ENCODE results near the gene C15orf39.

Gene C15orf39

DNA sequence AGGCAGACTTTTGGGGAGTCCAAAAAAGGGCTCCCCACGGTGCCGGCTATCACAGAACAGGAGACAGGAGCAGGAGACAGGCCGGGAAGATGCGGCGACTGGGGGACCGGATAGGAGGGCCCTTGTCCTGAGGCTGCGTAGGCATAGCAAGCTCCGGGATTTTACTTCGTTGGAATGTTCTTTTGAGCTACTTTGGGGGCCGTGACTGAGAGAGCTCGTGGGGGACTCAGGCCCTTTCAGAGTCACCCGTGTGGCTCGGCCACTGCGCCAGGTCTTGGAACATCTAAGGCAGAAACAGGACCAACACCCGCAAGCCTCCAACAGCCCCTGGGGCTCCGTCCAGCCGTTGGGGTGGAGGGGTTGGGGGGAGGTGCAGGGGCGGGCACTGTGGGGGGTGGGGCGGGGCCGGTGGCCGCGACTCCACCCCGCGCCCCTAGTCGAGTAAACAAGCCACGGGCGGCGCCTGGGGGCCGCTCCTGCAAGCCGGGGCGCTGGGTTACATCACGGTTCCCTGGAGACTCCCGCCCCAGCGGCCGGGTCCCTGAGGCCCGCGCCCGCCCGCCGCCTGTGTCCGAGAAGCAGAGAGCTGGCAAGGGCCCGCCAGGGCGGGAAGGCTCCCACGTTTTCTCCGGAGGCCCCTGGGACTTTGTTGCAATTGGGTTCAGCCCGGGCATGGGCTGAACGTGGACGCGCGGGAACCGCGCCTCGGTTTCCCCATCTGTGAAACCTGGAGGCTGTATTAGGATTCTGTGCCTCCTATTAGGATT is 23.3 kb upstream of the C15orf39 start:
- POLR2A ChIA-PET, result no interaction called here
- DNase-seq (ENCODE audit: extremely low spot score), result peak; percentile 68
- TF ChIP-seq, protein P1, sequence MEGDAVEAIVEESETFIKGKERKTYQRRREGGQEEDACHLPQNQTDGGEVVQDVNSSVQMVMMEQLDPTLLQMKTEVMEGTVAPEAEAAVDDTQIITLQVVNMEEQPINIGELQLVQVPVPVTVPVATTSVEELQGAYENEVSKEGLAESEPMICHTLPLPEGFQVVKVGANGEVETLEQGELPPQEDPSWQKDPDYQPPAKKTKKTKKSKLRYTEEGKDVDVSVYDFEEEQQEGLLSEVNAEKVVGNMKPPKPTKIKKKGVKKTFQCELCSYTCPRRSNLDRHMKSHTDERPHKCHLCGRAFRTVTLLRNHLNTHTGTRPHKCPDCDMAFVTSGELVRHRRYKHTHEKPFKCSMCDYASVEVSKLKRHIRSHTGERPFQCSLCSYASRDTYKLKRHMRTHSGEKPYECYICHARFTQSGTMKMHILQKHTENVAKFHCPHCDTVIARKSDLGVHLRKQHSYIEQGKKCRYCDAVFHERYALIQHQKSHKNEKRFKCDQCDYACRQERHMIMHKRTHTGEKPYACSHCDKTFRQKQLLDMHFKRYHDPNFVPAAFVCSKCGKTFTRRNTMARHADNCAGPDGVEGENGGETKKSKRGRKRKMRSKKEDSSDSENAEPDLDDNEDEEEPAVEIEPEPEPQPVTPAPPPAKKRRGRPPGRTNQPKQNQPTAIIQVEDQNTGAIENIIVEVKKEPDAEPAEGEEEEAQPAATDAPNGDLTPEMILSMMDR (IDR thresholded peaks at IDR 0.05; ENCODE audit: control extremely low read depth, extremely low read depth, low read depth, missing control alignments), result no peak
- CTCF ChIA-PET, result interaction anchor here (1.2 to 1.6 kb wide), 4 partner anchors 18 to 135 kb away, joined by 3 to 5 read pairs (median 4); no protein-coding TSS in a partner anchor

DNA sequence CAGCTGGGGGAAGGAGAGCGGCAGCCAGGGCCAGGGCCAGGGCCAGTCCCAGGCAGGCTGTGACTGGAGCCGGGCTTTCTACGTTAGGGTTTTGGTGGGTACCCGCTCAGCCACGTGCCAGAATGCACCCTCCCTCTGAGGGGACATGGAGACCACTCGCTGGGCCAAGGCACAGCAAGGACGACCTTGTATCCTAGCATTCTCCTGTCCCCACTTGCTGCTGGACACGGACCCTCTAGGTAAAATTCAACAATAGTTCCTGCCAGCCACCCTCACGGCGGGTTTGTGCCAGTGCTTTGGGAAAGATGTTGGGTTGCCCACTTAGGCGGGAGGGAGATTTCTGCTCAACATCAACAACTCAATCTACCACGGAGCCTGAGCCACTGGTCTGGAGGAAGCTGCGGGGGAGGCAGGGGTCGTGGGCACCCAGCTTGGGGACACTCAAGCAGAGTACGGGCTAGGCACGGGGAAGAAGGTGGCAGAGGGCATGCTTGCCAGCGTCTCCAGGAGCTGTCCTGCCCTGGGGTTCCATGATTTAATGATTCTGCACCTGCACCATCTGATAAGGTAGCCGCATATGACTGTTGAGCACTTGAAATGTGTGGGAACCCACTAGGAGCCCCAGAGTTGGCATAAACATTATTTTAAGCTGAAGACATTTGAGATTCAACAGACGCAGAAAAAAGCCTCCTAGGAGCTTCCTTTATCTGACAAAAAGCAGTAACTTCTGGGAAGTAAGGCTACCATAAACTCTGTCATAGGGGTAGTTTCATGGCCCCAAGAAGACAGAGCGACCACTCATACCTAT is 22.5 kb upstream of the C15orf39 start:
- POLR2A ChIA-PET, result no interaction called here
- TF ChIP-seq, protein P1 (IDR thresholded peaks at IDR 0.05; ENCODE audit: control extremely low read depth, extremely low read depth, low read depth, missing control alignments), result no peak
- DNase-seq (ENCODE audit: extremely low spot score), result no peak
- CTCF ChIA-PET, result interaction anchor here (1.2 to 1.6 kb wide), 4 partner anchors 15 to 136 kb away, joined by 3 to 5 read pairs (median 4); no protein-coding TSS in a partner anchor

DNA sequence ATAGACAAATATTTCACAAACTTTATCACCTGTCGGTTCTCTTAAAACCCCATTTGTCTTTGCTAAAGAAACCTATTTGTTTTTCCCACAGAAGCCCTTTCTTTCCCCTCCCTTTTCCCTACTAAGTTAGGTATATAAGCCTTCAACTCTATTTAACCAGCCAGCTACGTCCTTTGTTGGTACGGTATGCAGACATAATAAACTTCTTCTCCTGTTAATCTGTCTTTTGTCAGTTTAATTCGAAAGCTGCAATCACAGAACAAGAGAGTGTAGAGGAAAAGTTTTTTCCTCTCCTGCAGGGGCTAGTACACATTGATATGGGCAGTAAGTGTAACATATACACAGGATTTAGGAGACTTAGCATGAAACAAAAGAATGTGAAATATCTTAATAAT is 21.9 kb upstream of the C15orf39 start:
- CTCF ChIA-PET, result interaction anchor here (1.2 to 1.6 kb wide), 4 partner anchors 14 to 136 kb away, joined by 3 to 5 read pairs (median 4); no protein-coding TSS in a partner anchor
- POLR2A ChIA-PET, result no interaction called here
- TF ChIP-seq, protein P1 (IDR thresholded peaks at IDR 0.05; ENCODE audit: control extremely low read depth, extremely low read depth, low read depth, missing control alignments), result no peak
- no peak for DNase-seq (ENCODE audit: extremely low spot score)

DNA sequence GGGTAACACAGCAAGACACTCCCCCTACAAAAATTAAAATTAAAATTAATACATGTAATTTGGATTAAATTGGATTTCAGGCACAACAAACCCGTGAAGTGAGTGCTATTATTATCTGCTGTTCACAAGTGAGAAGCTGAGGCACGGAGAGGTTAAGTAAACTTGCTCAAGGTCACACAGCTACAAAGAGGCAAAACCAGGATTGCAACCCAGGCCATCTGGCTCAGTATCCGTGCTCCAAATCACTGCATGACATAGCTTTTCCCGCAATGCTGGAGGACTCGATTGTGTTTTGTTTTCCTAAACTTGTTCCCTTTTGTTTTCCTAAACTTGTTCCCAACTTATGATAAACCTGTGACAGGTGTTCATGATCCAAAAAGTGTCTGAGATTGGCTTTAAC is 19.9 kb upstream of the C15orf39 start:
- TF ChIP-seq, protein P1 (IDR thresholded peaks at IDR 0.05; ENCODE audit: control extremely low read depth, extremely low read depth, low read depth, missing control alignments), result no peak
- ChIA-PET CTCF (interaction anchor here (1.0 to 2.6 kb wide), 4 partner anchors 13 to 139 kb away, joined by 3 to 10 read pairs (median 4); partner anchors contain the start of gene C15orf39), POLR2A (no interaction called here)
- DNase-seq (ENCODE audit: extremely low spot score), result no peak

DNA sequence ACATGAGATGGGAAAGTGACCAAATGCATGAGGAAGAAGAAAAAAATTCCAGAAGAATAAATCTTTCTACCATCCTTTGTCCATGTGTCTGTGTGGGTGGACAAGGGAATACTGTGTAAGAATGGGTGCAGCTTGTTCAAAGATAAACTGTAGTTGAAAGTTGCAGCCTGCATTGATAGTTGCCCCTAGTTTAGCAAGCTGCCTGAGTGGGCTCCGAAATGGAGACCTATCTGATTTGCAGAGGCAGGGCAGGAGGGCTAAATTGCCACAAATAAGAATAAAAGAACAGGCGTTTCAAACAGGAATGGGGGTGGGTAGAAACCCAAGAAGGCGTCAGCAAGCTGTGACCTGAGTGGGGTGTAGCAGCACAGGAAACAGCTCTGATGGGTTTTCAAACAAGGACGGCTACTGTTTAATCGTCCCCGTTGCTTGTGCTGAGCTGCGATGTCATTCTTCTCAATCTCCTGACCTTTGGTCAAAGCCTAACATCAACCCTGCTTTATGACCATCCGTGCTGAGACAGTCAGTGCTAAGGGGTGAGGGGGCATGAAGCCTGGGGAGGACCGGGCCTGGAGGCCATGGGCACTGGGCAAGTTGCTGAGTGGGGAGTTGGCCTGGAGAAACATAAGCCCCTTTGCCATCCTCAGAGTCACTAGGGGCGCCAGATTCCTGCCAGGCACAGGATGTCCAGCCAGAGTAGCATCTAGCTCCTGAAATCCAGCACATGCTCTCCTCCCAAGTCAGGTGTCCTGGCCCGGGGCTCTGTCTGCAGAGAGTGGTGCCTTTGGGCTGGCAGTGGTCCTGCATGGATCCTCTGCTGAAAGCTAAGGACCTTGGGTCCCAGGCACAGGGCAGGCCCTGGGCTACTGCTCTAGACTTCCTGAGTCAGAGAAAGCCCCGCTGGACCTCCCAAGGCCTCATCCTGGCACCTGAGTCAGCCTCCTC is 19.2 kb upstream of the C15orf39 start:
- POLR2A ChIA-PET, result no interaction called here
- no peak for DNase-seq (ENCODE audit: extremely low spot score)
- CTCF ChIA-PET, result interaction anchor here (1.0 to 2.6 kb wide), 4 partner anchors 14 to 140 kb away, joined by 3 to 10 read pairs (median 4); partner anchors contain the start of gene C15orf39
- TF ChIP-seq, protein P1 (IDR thresholded peaks at IDR 0.05; ENCODE audit: control extremely low read depth, extremely low read depth, low read depth, missing control alignments), result no peak

Measured in GM10248 (cell line).